GM12878 (cell line): ENCODE measurements around the gene EXOSC2. TPM values are rescaled to one million over a fixed set of nuclear protein-coding genes. Genes with fewer than 3 reads are reported as not detected.

Experiments
- ATAC-seq: fragments of 200-7000 bp; cut with Tn5 transposase; 3 replicates; pipeline ENCODE4 v1.9.1; 2020; ENCODE audit warnings: mild to moderate bottlenecking, moderate library complexity
- BruUV-seq: library from RNA; stranded (reverse); fragments of 400-500 nt; replicated peaks from 2 replicates; lab custom pipeline; 2021; lab: Mats Ljungman, UMichigan
- CTCF ChIA-PET: fragments of 300-600 bp; sonication (Branson Sonifier 250); formaldehyde crosslinking; extraction: SDS; loops from one replicate; lab custom pipeline; 2021; ENCODE audit warnings: inconsistent platforms; lab: Yijun Ruan, JAX
- POLR2A ChIA-PET: fragments of 350-600 bp; formaldehyde crosslinking; extraction: SDS; loops from one replicate; lab custom pipeline; 2021; ENCODE audit warnings: inconsistent platforms; lab: Charles Lee
- RAD21 ChIA-PET: fragments of 300-600 bp; sonication (Branson Sonifier 250); formaldehyde crosslinking; loops from one replicate; lab custom pipeline; 2023; ENCODE audit warnings: antibody characterized with exemption; ENCODE audit not compliant: unreplicated experiment; lab: Charles Lee
- SMC1A ChIA-PET: fragments of 300-600 bp; sonication (Branson Sonifier 250); formaldehyde crosslinking; loops from one replicate; lab custom pipeline; 2023; ENCODE audit not compliant: unreplicated experiment, uncharacterized antibody; lab: Charles Lee
- DNase-seq: peaks from one replicate; pipeline ENCODE4 v3.0.0-alpha.2; 2011; ENCODE audit warnings: low read depth, low spot score
- FAIRE-seq: peaks from 3 replicates; lab custom pipeline; 2011; peaks lifted over from hg19 to GRCh38; lab: Jason Lieb, UNC
- H2AFZ ChIP-seq: 2 replicates; pipeline ENCODE4 v1.6.0; 2011; ENCODE audit warnings: low read depth, low read length, control low read depth; ENCODE audit not compliant: control insufficient read depth
- H3K27ac ChIP-seq: 2 replicates; pipeline ENCODE4 v1.5.1; 2011; ENCODE audit warnings: control low read depth; ENCODE audit not compliant: control insufficient read depth, insufficient read depth
- H3K27me3 ChIP-seq, 2 experiments: replicated peaks in 1 of 2; 2 replicates each; pipeline versions ENCODE4 v1.6.0 to v1.6.1; 2011; ENCODE audit warnings: low read length in 1 of 2; ENCODE audit not compliant: control insufficient read depth in 2 of 2, insufficient read depth in 2 of 2
- H3K36me3 ChIP-seq, 2 experiments: 2 replicates each; pipeline ENCODE4 v1.5.1; 2011; ENCODE audit warnings: low read length in 1 of 2; ENCODE audit not compliant: control insufficient read depth in 2 of 2, insufficient read depth in 2 of 2
- H3K4me1 ChIP-seq: 2 replicates; pipeline ENCODE4 v1.6.1; 2011; ENCODE audit warnings: mild to moderate bottlenecking, low read length, moderate library complexity, mixed read lengths; ENCODE audit not compliant: control insufficient read depth, insufficient read depth
- H3K4me2 ChIP-seq: 2 replicates; pipeline ENCODE4 v1.6.0; 2011; ENCODE audit warnings: control low read depth; ENCODE audit not compliant: control insufficient read depth, insufficient read depth
- H3K4me3 ChIP-seq: fragments of 200-600 bp; sonication (generic); 2 replicates; pipeline ENCODE4 v1.5.1; 2016
- H3K79me2 ChIP-seq: 2 replicates; pipeline ENCODE4 v1.6.0; 2011; ENCODE audit warnings: low read length; ENCODE audit not compliant: control insufficient read depth, insufficient read depth
- H3K9ac ChIP-seq: 2 replicates; pipeline ENCODE4 v1.8.0; 2011; ENCODE audit warnings: low read length, control low read depth, mixed read lengths; ENCODE audit not compliant: control insufficient read depth, insufficient read depth
- H3K9me3 ChIP-seq: replicated peaks from 3 replicates; pipeline ENCODE4 v1.5.1; 2011; ENCODE audit warnings: mild to moderate bottlenecking, low read length; ENCODE audit not compliant: control insufficient read depth, insufficient read depth
- H4K20me1 ChIP-seq: 2 replicates; pipeline ENCODE4 v1.6.0; 2011; ENCODE audit not compliant: control insufficient read depth, insufficient read depth
- BMI1 ChIP-seq: fragments of 450-650 bp; IDR thresholded peaks from 2 replicates; pipeline ENCODE4 v1.6.1; 2016; ENCODE audit warnings: mild to moderate bottlenecking, moderate library complexity, borderline replicate concordance
- CUX1 ChIP-seq: IDR thresholded peaks from 2 replicates; pipeline ENCODE4 v1.6.1; 2012; ENCODE audit warnings: improper control_type of control experiment, low read depth, low read length; ENCODE audit not compliant: insufficient replicate concordance
- DPF2 ChIP-seq: fragments of 450-650 bp; IDR thresholded peaks from 2 replicates; pipeline ENCODE4 v1.6.1; 2017; ENCODE audit warnings: mild to moderate bottlenecking
- HSF1 ChIP-seq: fragments of 150-350 bp; IDR thresholded peaks from 2 replicates; pipeline ENCODE4 v1.6.1; 2014; ENCODE audit warnings: mild to moderate bottlenecking, low read depth, low read length
- IRF4 ChIP-seq: IDR thresholded peaks from 2 replicates; pipeline ENCODE4 v1.6.1; 2011; ENCODE audit warnings: low read depth, low read length
- JUND ChIP-seq: IDR thresholded peaks from 2 replicates; pipeline ENCODE4 v1.6.1; 2012; ENCODE audit warnings: low read depth, mild to moderate bottlenecking, low read length, improper control_type of control experiment, moderate library complexity
- KLF5 ChIP-seq: fragments of 450-650 bp; IDR thresholded peaks from 2 replicates; pipeline ENCODE4 v1.6.1; 2014; ENCODE audit warnings: mild to moderate bottlenecking; ENCODE audit not compliant: partially characterized antibody
- MTA2 ChIP-seq: fragments of 450-650 bp; IDR thresholded peaks from 2 replicates; pipeline ENCODE4 v1.6.1; 2016; ENCODE audit warnings: low read depth, mild to moderate bottlenecking, moderate library complexity
- NFYA ChIP-seq: IDR thresholded peaks from 2 replicates; pipeline ENCODE4 v1.6.1; 2011; ENCODE audit warnings: low read depth, mild to moderate bottlenecking, low read length, improper control_type of control experiment, borderline replicate concordance
- SKIL ChIP-seq: fragments of 450-650 bp; IDR thresholded peaks from 2 replicates; pipeline ENCODE4 v1.6.1; 2017; ENCODE audit warnings: mild to moderate bottlenecking, low read depth, inconsistent platforms; ENCODE audit not compliant: poor library complexity, severe bottlenecking
- WGBS: methylation state at CpG from one replicate; pipeline ENCODE4 v1.1.6; 2016; ENCODE audit warnings: low lambda C conversion rate; ENCODE audit not compliant: insufficient replicate concordance, insufficient coverage; ENCODE audit errors: missing lambda C conversion rate; 5-methylcytosine and 5-hydroxymethylcytosine counted together
- in situ Hi-C: fragments of 300-500 bp; cut with MboI; formaldehyde crosslinking; loops from 9 replicates; pipeline ENCODE4 v1.14.3; 2018; ENCODE audit warnings: mixed read lengths
- intact Hi-C: fragments of 100-400 bp; cut with micrococcal nuclease; formaldehyde crosslinking; loops from one replicate; pipeline ENCODE4 v1.14.2; 2022; ENCODE audit not compliant: unreplicated experiment
- polyA plus RNA-seq, 11 experiments: library from polyadenylated mRNA; depleted of rRNA in 4 of 11; unstranded in 6 of 11; stranded (reverse) in 5 of 11; fragments of >200 nt; fragmentation: Nextera tagmentation in 4 of 11; fragmentation: Illumina TruSeq in 1 of 11; extraction: Ambion mirVana in 4 of 11; extraction: Trizol in 1 of 11; gene quantifications; 1 replicate in 1 of 11; 2 replicates in 10 of 11; pipeline versions ENCODE4 v1.2.1 to v1.2.3, GENCODE V29; 2011 to 2016; ENCODE audit warnings: inconsistent platforms in 2 of 11, missing spikeins in 2 of 11, low read depth in 1 of 11
- total RNA-seq, 4 experiments: library from RNA; depleted of rRNA in 3 of 4; stranded (reverse); fragments of >200 nt in 3 of 4; fragmentation: Illumina TruSeq in 1 of 4; extraction: Trizol in 1 of 4; gene quantifications; 2 replicates each; pipeline versions ENCODE4 v1.2.1 to v1.2.3, GENCODE V29; 2013 to 2021

Gene EXOSC2
- total and polyA plus RNA-seq, 10 of the 15 experiments (the other 5 are each of a cell fraction or from before 2014, with no cell fraction given) = 26.3 to 55.0 (median 48.0) TPM

- in situ Hi-C loops = no loop called here
These were observed 17.3 kb downstream of the EXOSC2 start for GRCh38 chr9:130710822-130711352.

More at GRCh38 chr9:130710822-130711352, 17.3 kb downstream of the EXOSC2 start:
- no peak overlapping the region for H2AFZ ChIP-seq
- H3K4me2 ChIP-seq = no peak overlapping the region
- no peaks in the 10 kb centered on the region for H3K4me1 ChIP-seq
- SMC1A ChIA-PET = interaction anchor here (0.9 to 2.1 kb wide), 4 partner anchors 9 to 154 kb away, joined by 3 to 6 read pairs (median 4); no protein-coding TSS in a partner anchor
- no TSS peak for BruUV-seq
- ATAC-seq (no peak), FAIRE-seq (no peak), DNase-seq (no peak)
- H3K9ac ChIP-seq = no peak overlapping the region
- H3K27me3 ChIP-seq = no peaks in the 10 kb centered on the region
- H4K20me1 ChIP-seq = no peaks in the 10 kb centered on the region
- POLR2A ChIA-PET = interaction anchor here (0.6 to 0.7 kb wide), 2 partner anchors 8 to 10 kb away, joined by 6 to 8 read pairs; no protein-coding TSS in a partner anchor
- 95% methylated on average over 8 of the region's 8 CpGs for WGBS
- no peak overlapping the region for H3K27ac ChIP-seq
- H3K4me3 ChIP-seq = no peak overlapping the region
- no peak for TF ChIP-seq MTA2
- TF ChIP-seq KLF5 = no peak
- TF ChIP-seq JUND = no peak
- TF ChIP-seq NFYA = no peak
- no peak for TF ChIP-seq DPF2
- TF ChIP-seq HSF1 = no peak
- TF ChIP-seq SKIL = no peak
- no peak for TF ChIP-seq BMI1
- TF ChIP-seq CUX1 = no peak
- TF ChIP-seq IRF4 = no peak
- H3K79me2 ChIP-seq = peaks cover 27% of the 10 kb centered on the region
- RAD21 ChIA-PET = interaction anchor here (1.5 kb wide), 1 partner anchor 151 kb away, joined by 4 read pairs; no protein-coding TSS in a partner anchor
- CTCF ChIA-PET = interaction anchor here (0.8 to 13.5 kb wide), 5 partner anchors 9 to 332 kb away, joined by 3 to 267 read pairs (median 9); no protein-coding TSS in a partner anchor
- intact Hi-C loops = loop anchor here (5.0 to 10.0 kb wide), 2 partner anchors 124 to 286 kb away; partner anchors contain the start of gene ABL1
- H3K36me3 ChIP-seq = 0 out of 4 replicates have a peak, but pooled peaks cover 0 to 5% of the 10 kb centered on the region in 2 experiments
- H3K9me3 ChIP-seq = no peaks in the 10 kb centered on the region
